GM13977 (cell line): ENCODE data around the gene GBP5.
"Not testable (repeated sequence)": the region's sequence is repeated elsewhere in the genome, so short reads cannot be mapped to it uniquely, and the experiment has no call there.

Source experiments
- DNase-seq: peaks from one replicate; pipeline ENCODE4 v3.0.0; 2012; ENCODE audit warnings: low spot score
- in situ Hi-C: fragments of 300-500 bp; cut with MboI; formaldehyde crosslinking; loops from one replicate; pipeline ENCODE4 v1.12.0; 2022; ENCODE audit warnings: low sequenced_read_pairs, low pct_unique_long_range_greater_than_20kb, mixed read lengths, inconsistent platforms; ENCODE audit not compliant: unreplicated experiment
- TF ChIP-seq, protein P1 (sequence below): IDR thresholded peaks from 2 replicates; pipeline ENCODE4 v1.5.1; 2012; ENCODE audit warnings: mild to moderate bottlenecking, control low read depth; ENCODE audit not compliant: insufficient read depth; ENCODE audit errors: extremely low read depth, missing control alignments

Gene GBP5

DNA sequence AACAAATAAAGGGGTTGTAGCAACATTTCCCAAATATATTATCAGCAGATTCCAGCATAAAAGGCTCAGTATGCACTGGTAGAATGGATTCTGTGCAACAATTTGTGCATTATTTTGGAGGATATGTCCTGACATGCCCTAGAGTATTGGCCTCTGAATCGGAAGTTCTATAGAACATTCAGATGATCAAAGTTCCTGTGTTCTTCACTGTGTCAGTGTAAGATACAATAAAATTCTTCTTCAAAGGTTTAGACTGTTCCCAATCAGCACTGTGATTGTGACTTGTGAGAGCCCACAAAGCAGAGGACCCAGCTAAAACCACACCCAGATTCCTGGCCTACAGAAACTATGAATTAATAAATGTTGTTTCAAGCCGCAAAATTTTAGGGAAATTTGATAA lies 33.6 kb upstream of the GBP5 start:
- in situ Hi-C loops: no loop called here
- TF ChIP-seq, protein P1, sequence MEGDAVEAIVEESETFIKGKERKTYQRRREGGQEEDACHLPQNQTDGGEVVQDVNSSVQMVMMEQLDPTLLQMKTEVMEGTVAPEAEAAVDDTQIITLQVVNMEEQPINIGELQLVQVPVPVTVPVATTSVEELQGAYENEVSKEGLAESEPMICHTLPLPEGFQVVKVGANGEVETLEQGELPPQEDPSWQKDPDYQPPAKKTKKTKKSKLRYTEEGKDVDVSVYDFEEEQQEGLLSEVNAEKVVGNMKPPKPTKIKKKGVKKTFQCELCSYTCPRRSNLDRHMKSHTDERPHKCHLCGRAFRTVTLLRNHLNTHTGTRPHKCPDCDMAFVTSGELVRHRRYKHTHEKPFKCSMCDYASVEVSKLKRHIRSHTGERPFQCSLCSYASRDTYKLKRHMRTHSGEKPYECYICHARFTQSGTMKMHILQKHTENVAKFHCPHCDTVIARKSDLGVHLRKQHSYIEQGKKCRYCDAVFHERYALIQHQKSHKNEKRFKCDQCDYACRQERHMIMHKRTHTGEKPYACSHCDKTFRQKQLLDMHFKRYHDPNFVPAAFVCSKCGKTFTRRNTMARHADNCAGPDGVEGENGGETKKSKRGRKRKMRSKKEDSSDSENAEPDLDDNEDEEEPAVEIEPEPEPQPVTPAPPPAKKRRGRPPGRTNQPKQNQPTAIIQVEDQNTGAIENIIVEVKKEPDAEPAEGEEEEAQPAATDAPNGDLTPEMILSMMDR: no peak
- no peak for DNase-seq

DNA sequence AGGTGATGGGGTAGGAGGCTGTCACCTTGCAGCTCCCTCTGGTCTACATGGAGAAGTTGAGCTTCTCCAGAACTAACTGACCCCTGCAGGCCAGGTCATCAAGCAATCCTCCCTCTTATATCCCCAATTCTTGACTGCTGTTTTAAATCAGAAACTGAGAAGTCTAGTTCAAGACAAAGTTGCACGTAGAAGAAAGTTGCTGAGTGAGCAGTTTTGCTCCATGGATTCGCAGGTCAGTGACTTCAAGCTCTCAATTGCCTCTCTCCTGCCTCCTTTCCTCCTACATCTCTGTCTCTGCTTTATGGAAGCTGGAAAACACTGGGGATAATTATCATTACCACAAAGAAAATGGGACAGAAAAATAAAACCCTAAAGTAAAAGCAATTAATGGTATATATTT lies 32.8 kb upstream of the GBP5 start:
- TF ChIP-seq, protein P1: no peak
- in situ Hi-C loops: no loop called here
- DNase-seq: no peak

- DNase-seq: no peak
- in situ Hi-C loops: no loop called here
- TF ChIP-seq, protein P1: no peak
Measured at GRCh38 chr1:89304572-89305230, 32.0 kb upstream of the GBP5 start.

DNA sequence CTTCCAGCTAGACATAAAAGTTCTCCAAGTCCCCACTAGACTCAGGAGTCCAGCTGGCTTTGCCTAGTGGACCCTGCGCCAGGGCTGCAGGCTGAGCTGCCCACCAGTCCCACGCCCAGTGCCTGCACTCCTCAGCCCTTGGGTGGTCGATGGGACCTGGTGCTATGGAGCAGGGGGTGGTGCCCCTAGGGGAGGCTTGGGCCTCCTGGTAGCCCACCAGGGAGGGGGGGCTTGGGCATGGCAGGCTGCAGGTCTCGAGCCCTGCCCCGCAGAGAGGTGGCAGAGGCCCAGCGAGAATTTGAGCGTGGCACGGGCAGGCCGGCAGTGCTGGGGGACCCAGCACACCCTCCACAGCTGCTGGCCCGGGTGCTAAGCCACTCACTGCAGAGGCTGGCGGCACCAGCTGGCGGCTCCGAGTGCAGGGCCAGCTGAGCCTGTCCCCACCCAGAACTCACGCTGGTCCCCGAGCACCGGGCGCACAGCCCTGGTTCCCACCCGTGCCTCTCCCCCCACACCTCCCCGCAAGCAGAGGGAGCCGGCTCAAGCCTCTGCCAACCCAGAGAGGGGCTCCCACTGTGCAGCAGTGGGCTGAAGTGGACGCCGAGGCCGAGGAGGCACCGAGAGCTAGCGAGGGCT lies 30.2 kb upstream of the GBP5 start:
- no peak for DNase-seq
- TF ChIP-seq, protein P1: no peak
- in situ Hi-C loops: no loop called here

GRCh38 chr1:89299739-89300463 lies 27.2 kb upstream of the GBP5 start:
- in situ Hi-C loops: not testable (repeated sequence)
- peak; percentile 43 for DNase-seq

DNA sequence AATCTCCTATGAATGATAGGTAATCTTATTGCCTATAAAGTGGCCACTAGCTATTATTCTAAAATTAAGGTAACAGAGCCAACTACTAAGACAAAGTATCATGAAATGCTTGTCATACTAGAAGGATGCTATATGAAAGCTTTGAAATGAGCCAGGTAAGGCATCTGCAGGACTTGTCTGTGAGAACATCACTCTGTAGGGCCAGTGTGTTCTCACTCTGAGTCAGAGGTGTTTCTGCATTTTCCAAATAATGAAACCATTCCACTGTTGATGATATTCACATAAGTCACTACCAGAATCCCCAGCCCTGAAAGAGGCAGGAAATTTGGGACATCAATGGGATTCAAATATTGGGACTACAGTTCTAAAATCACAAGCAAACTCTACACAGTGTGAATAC lies 25.8 kb upstream of the GBP5 start:
- in situ Hi-C loops: no loop called here
- DNase-seq: peak; percentile 25
- TF ChIP-seq, protein P1: no peak

DNA sequence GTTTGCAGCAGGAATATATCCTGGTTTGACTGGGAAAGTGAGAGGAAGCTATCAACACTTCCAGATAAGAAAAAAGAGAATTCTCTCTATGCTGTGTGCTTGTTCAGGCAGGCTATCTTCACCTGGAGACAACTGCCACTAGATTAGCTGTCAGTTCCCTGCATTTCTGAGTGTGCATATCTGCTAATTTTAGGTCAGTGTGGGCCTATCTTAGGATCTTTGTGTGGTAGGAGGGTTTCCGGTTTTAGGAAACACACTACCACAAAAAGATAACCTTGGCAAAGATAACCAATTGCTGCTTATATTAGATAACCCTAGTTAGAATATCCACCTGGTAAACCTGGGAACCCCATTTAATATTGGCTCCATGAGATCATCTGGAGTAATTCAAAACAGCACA lies 22.5 kb upstream of the GBP5 start:
- no peak for DNase-seq
- in situ Hi-C loops: no loop called here
- TF ChIP-seq, protein P1: no peak
